ENCODE measurements around the gene ASPSCR1. TPM values are rescaled to one million over a fixed set of nuclear protein-coding genes. Genes with fewer than 3 reads are reported as not detected.

Gene ASPSCR1
- total and polyA plus RNA-seq, 8 donors: 35.1 to 64.3 (median 44.4) TPM

DNA sequence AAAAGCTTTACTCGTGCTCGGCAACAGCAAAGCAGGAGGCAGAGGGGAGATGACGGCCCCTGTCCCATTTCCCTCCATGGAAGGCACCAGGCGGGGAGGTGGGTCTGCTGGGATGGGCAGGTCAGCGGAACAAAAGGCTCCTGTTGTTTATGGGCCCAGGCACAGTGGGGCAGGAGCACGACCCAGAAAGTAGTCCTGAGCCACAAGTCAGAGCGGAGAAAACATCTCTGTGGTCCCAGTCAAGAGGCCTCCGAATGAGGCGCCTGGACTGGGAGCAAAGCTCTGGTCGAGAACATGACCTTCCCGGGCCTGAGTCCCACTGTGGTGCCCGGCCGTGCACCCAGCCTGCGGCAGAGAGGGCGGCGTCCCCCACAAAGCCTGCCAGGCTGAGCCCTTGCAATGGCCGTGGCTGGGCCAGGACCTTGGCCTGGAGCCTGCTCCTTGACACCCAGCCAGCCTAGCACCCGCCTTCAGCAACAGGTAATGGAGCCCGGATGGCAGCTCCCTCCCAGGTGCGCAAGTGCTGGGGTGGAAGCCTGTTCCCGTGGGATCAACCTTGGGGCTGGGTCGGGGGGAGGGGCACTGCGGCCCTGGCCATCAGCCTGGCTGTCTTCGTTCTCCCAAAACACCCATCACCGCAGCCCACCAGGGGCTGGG is 70.6 kb downstream of the ASPSCR1 start:
- H3K36me3 ChIP-seq: peaks cover 0 to 35% of the 10 kb centered on the region in 2 donors
- no peaks in the 10 kb centered on the region for H3K27me3 ChIP-seq
- TF ChIP-seq, protein P1, sequence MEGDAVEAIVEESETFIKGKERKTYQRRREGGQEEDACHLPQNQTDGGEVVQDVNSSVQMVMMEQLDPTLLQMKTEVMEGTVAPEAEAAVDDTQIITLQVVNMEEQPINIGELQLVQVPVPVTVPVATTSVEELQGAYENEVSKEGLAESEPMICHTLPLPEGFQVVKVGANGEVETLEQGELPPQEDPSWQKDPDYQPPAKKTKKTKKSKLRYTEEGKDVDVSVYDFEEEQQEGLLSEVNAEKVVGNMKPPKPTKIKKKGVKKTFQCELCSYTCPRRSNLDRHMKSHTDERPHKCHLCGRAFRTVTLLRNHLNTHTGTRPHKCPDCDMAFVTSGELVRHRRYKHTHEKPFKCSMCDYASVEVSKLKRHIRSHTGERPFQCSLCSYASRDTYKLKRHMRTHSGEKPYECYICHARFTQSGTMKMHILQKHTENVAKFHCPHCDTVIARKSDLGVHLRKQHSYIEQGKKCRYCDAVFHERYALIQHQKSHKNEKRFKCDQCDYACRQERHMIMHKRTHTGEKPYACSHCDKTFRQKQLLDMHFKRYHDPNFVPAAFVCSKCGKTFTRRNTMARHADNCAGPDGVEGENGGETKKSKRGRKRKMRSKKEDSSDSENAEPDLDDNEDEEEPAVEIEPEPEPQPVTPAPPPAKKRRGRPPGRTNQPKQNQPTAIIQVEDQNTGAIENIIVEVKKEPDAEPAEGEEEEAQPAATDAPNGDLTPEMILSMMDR (IDR thresholded peaks at IDR 0.05): no peak
- H3K4me1 ChIP-seq: peaks cover 15 to 30% of the 10 kb centered on the region in 2 donors
- H3K27ac ChIP-seq: no peak overlapping the region
- DNase-seq: peak in 1 of 4 donors; percentile 65
- H3K4me3 ChIP-seq: no peak overlapping the region
- H3K9me3 ChIP-seq: no peaks in the 10 kb centered on the region
- no peak for ATAC-seq
- intact Hi-C loops (cut with DNase I): no loop called here

DNA sequence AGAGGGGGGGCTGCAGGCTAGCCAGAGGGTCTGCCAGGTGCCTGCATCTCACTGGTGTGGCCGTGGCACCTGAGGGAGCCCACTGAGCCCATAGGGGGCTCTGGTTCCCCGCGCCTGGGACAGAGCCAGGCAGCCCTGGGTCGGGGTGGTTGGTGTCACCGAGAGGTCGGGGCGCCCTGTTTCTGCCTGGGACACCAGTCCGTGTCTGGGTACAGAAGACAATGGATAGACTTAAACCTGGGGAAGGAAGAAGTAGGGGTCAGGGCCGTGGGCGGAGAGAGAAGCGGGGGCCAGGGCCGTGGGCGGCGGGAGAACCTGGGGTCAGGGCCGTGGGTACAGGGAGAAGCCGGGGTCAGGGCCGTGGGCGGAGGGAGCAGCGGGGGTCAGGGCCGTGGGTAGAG is 71.1 kb downstream of the ASPSCR1 start:
- intact Hi-C loops (cut with DNase I): no loop called here
- Histone ChIP-seq H3K4me3 (no peak overlapping the region), H3K9me3 (no peaks in the 10 kb centered on the region), H3K27me3 (no peaks in the 10 kb centered on the region), H3K27ac (no peak overlapping the region), H3K4me1 (peaks cover 17 to 36% of the 10 kb centered on the region in 2 donors), H3K36me3 (peaks cover 0 to 40% of the 10 kb centered on the region in 2 donors)
- no peak for ATAC-seq
- DNase-seq: peak in 1 of 4 donors; percentile 71
- TF ChIP-seq, protein P1 (IDR thresholded peaks at IDR 0.05): no peak

DNA sequence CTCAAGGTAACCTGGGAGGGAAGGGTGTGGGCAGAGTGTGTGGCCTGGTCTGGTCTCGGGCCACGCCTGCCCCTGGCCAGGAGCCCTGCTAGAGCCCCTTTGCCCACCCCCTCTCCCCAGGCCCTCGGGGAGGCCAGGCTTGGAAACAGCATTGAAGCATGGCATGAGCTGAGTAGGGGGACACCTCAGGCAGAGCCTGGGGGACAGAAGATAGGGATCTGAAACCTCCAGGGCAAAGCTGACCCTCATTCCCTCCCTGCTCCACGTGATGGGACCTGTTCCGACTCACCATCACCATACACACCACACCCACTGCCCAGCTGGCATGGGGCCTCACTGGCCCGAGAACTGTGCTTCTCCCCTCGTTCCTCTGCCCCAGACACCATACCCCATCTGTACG is 71.7 kb downstream of the ASPSCR1 start:
- Histone ChIP-seq H3K4me1 (peaks cover 17 to 41% of the 10 kb centered on the region in 2 donors), H3K36me3 (peaks cover 0 to 46% of the 10 kb centered on the region in 2 donors), H3K4me3 (no peak overlapping the region), H3K9me3 (no peaks in the 10 kb centered on the region), H3K27me3 (no peaks in the 10 kb centered on the region), H3K27ac (no peak overlapping the region)
- intact Hi-C loops (cut with DNase I): no loop called here
- ATAC-seq (no peak), DNase-seq (no peak)
- TF ChIP-seq, protein P1 (IDR thresholded peaks at IDR 0.05): no peak

DNA sequence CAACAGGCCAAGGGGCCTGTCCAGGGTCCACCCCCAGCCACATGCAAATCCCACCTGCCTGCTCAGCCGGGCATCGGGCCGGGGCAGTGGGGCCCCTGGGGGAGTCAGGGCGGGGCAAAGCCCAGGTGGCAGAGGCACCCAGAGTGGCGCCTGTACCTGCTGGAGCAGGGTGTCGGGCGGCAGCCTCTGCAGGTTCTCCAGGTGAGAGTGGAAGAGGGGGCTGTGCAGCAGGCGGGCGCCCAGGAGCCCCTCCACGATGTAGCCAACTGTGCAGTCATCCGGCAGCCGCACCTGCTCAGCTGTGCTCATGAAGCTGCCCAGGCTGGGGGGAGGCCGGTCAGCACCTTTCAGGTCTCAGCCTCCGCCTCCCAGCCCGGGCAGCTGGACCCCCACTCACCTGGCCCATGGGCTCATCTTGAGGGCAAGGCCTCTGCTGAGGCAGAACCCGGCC is 72.1 kb downstream of the ASPSCR1 start:
- ATAC-seq (no peak), DNase-seq (peak in 1 of 4 donors; percentile 62)
- TF ChIP-seq, protein P1 (IDR thresholded peaks at IDR 0.05): no peak
- H3K4me3 ChIP-seq: no peak overlapping the region
- peaks cover 0 to 50% of the 10 kb centered on the region in 2 donors for H3K36me3 ChIP-seq
- intact Hi-C loops (cut with DNase I): no loop called here
- no peaks in the 10 kb centered on the region for H3K9me3 ChIP-seq
- no peaks in the 10 kb centered on the region for H3K27me3 ChIP-seq
- peaks cover 17 to 41% of the 10 kb centered on the region in 2 donors for H3K4me1 ChIP-seq
- H3K27ac ChIP-seq: no peak overlapping the region

DNA sequence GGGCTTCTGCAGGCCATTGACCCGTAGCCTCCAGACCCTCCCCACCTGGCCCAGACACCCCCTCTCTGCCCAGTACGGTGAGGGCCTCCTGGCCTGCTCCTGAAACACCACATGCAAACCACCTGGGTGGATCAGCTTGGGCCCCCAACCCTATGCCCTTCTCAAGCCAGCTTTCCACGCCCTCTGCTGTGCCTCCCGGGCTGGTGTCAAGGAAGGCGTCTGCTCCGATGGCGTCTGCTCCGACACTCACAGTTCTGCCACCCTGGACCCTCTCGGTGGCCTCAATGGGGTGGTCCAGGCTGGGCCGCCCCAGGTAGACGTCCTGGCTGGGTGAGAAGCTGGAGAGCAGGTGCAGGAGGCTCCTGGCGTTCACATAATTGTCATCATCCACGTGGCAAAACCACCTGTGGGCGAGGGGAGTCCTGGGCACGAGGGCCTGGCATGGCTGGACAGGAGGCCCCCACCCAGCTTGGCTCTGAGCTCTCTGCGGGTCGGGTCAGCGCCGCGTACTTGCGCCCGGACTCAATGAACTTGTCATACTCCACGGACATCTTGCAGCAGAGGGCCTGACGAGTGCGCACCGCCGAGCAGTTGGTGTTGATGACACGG is 72.8 kb downstream of the ASPSCR1 start:
- Histone ChIP-seq H3K4me3 (peak overlapping the region; percentile 75 to 79), H3K27ac (no peak overlapping the region), H3K4me1 (peaks cover 17 to 41% of the 10 kb centered on the region in 2 donors), H3K36me3 (peaks cover 0 to 57% of the 10 kb centered on the region in 2 donors), H3K27me3 (no peaks in the 10 kb centered on the region), H3K9me3 (no peaks in the 10 kb centered on the region)
- TF ChIP-seq, protein P1 (IDR thresholded peaks at IDR 0.05): no peak
- ATAC-seq (no peak), DNase-seq (peak in 1 of 4 donors; percentile 60)
- intact Hi-C loops (cut with DNase I): no loop called here
